Stimulated activated naive CD4-positive, alpha-beta T cell (primary cell): Measurements from ENCODE around the gene HOTAIR.

Source experiments
- DNase-seq, 6 experiments: peaks; one replicate each; lab custom pipeline; 2025; lab: John Stamatoyannopoulos, UW

The HOTAIR gene

DNA sequence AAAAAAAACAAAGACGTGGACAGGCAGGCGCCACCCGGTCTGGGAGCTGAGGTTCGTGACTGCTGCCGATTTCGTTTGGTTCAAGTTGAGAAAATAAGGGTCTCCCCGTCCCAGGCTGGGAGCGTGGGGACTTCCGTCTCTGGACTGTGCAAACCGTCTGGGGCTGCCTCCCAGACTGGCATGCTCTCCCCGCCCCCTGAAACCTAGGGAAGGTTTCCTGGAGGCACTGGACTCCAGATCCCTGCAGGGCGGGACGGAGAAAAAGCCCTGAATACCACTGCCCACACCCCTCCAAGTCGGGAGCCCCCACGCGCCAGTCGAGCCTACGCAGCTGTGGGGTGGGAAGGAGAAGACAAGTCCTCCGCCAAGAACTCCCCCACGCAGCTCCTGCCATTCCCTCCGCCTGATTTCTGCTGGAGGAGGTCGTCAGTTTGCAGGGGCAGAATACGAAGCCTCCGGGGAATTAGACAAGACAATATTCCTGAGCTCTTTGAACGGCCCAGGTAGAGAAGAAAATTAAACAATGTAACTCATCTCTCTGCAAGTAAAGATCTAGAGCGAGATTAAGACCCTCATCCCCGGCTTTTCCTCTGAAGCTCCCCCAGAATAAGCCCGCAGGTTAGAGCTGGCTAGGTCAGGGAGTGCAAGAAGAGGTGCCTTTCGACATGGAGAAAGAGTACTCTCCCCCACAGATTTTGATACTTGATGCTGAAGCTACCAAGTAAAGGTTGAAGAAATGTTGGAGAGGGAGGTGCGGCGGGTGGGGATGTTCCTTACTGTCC is 46.5 kb downstream of the HOTAIR start:
- DNase-seq, result no peak

DNA sequence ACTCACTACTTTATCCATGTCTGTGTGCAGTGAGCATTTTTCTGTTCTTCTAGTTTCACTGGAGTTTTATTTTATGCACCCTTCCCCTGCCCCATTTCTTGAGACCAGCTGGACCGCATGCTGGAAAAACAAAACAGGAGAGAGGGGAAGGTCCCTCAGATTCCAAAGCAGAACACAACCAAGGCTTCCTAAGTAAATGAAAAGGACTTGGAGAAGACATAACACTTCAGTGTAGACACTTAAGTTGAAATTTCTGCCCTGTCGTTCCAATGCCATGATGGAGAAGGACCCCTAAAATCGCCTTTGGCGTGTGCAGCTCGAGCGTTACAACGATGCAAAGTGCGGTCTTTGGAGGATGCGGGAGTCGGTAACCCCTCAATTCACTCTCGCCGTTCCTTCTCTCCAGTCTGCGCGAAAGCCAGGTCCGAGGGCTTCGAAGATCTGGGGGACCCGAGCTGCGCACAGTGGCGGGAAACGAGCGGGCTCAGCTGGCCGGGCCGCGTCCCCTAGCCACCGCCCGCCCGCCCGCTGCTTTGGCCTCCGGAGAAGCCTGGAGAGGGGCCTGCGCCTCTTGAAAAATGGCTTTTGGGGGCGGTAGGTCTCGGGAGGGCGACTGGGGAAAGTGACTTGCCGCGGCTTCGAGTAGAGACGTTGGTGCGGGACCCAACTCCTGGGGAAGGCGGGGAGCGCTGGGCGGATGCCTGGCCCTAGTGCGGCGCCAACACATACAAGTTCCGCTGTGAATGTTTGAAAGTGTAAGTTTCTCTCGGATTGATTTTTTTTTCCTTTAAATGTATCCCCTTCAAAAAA is 47.3 kb downstream of the HOTAIR start:
- DNase-seq, result no peak

DNA sequence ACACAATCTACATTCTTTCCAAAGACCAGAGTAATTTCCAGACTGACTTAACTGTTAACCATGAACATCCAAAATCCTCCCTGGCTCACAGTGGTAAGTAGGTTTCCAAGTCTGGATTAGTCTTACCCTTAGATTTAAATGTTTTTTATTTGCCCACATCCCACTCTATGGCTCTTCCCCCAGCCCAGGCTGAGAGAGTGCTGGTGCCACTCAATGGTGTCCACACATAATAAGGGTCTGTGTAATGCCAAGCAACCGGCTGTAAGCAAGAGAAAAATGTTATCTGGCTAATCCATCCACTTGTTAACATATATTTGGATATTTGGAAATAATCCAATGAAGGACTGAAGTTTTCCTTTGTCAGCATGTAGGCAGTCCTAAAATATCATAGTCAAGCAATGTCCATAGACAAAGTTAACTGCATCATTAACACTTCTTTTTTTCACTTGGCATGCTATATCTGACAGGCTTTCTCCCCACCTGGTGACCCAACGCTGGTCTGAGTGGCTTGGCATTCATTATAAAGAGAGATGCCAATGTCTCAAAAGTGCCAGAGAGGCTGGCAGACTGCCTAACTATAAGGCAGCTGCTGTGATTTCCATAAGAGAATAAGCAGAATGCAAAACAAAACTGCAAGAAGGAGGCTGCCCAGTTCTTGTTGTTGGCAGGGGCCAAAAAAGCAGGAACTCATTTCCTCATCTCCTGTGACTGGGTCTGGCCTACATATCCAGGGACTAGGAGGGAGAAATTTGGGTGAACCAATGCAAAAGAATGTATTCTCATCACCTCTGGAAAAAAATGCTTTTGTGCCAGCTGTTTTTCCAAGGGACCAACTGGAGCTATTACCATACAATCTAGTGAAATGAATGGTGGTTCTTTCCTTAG is 50.0 kb downstream of the HOTAIR start:
- DNase-seq, result no peak

GRCh38 chr12:53916788-53917655 is 57.7 kb downstream of the HOTAIR start:
- no peak for DNase-seq
